ENCODE results near the gene ZNF182.
"Not testable (repeated sequence)": the region's sequence is repeated elsewhere in the genome, so short reads cannot be mapped to it uniquely, and the experiment has no call there.

Gene ZNF182

GRCh38 chrX:48001260-48001659, 2.5 kb downstream of the ZNF182 start:
- DNase-seq (ENCODE audit: low read depth, low spot score) = no peak

DNA sequence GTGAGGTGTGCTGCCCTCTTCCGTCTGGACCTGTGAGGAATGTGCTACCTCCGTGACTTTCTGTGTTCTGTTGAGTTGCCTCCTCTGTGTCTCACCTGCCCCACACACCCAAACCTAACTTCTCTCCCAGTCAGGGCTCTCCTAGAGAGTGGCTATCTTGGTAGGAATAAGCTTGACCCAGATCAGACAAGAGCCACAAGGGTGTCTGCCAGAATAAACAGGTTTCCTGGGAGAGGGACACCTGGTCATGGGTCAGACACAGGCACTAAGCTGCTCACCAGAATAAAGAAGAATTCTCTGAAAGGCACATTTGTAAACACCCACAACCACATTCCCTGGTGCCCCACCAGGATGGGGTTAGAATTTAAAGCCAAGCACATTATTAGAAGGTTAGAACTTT, 11.1 kb downstream of the ZNF182 start:
- DNase-seq (ENCODE audit: low read depth, low spot score) = no peak

DNA sequence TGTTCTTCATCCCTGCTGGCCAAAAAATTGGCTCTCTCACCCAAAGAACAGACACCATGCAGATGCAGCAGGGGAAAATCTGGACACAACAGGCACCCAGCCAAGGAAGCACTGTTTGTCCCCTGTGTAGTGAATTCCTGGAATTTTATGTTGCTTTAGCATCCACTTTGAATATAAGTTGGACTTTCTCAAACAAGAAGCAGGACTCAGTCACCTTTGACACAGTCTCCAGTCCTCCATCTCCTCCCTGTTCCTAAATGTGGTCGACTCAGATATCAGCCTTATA, 11.8 kb downstream of the ZNF182 start:
- peak; percentile 6 for DNase-seq (ENCODE audit: low read depth, low spot score)

DNA sequence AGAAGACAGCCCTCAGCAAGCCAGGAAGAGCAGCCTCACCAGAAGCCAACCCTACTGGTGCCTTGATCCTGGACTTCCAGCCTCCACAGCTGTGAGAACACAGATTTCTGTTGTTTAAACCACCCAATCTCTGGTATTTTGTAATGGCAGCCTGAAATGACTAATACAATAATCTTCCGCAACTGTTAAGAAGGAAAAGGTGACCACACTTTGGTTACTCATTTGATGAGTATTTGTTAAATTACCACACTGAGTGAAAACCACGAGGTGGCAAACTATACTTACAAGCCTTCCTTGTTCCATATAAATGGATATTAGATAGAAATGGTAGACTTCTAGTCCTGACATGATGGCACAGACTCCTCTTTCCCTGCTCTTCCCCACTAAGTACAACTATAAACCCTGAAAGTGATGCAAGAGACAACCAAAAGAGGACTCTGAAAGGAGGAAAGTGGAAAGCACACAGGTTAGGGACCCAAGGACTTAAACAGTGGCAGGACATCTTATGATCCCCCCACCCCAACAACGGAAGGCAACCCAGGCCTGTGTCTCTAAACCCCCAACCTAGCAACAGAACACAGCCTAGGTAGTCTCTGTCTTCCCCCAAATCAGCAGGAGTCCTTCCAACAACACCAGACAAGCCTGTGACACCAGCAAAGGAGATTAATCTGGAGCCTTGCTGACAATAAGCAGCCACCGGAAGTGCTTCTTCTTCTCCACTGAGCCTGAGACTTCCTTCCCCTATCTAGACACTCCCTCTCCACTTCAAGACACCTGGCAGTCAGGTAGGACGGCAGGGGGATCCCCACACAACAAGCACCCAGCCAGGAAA, 12.3 kb downstream of the ZNF182 start:
- peak; percentile 49 for DNase-seq (ENCODE audit: low read depth, low spot score)

GRCh38 chrX:47976254-47977151, 27.3 kb downstream of the ZNF182 start:
- DNase-seq (ENCODE audit: low read depth, low spot score) = no peak

- no peak for DNase-seq (ENCODE audit: low read depth, low spot score)
These were observed 30.6 kb downstream of the ZNF182 start for GRCh38 chrX:47973235-47973634.

GRCh38 chrX:47965526-47965925, 38.3 kb downstream of the ZNF182 start:
- not testable (repeated sequence) for DNase-seq (ENCODE audit: low read depth, low spot score)

- not testable (repeated sequence) for DNase-seq (ENCODE audit: low read depth, low spot score)
These were observed 42.0 kb downstream of the ZNF182 start for GRCh38 chrX:47961830-47962229.

DNA sequence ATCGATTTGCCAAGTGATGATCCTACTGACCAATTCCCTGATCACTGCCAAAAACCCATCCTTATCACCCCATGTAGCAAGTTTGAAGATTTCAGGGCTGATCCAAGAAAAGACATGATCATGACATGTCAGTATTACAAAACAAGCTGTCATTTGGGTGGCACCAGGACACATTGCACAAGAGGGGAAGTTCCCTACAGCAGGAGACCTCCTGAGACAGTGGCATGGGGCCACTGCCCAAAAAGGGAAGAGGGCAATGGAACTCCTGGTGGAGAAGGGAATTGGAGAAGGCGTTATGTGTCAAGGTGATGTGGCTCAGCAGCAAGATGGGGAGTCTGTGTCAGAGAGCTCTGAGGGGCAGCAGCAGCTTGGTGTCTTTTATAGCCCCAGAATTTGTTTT, 43.4 kb downstream of the ZNF182 start:
- no peak for DNase-seq (ENCODE audit: low read depth, low spot score)

- DNase-seq (ENCODE audit: low read depth, low spot score) = peak; percentile 4
These were observed 44.9 kb downstream of the ZNF182 start for GRCh38 chrX:47958761-47959342.

GRCh38 chrX:47958206-47958605, 45.6 kb downstream of the ZNF182 start:
- not testable (repeated sequence) for DNase-seq (ENCODE audit: low read depth, low spot score)

DNA sequence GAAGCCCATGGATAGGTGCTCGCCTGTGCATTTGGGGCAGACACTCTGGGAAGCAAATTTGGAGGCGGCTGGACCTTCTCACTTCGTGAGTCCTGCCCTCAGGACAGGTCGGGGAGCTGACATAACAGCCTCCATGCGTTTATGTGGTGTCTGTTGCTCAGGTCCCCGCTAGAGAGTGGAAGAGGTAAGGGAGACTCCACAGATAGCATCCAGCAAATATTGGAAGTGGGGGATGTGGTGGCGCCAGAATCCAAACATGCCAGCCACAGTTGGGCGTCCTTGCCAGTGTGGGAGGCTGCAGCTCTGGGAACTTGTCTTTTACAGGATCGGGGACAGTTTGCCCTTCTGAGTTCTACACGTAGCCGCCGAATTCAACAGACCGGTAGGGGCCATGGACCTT, 47.8 kb downstream of the ZNF182 start:
- DNase-seq (ENCODE audit: low read depth, low spot score) = no peak

- not testable (repeated sequence) for DNase-seq (ENCODE audit: low read depth, low spot score)
These were observed 48.5 kb downstream of the ZNF182 start for GRCh38 chrX:47955295-47955694.

DNA sequence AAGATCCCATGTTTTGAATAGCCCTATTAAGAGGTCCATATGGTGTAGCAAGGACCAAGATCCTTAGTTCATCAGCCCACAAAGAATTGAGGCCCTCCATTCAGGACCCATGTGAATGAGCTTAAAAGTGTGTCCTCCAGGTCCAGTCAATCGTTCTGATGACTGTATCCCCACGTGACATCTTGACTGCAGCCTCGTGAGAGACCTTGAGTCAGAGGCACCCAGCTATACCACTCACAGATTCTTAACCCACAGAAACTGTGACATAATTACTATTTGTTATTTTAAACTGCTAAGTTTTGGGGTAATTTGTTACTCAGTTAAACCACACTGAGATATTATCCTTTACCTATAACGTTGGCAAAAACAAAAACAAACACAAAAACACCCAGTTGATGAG, 62.4 kb downstream of the ZNF182 start:
- DNase-seq (ENCODE audit: low read depth, low spot score) = no peak

DNA sequence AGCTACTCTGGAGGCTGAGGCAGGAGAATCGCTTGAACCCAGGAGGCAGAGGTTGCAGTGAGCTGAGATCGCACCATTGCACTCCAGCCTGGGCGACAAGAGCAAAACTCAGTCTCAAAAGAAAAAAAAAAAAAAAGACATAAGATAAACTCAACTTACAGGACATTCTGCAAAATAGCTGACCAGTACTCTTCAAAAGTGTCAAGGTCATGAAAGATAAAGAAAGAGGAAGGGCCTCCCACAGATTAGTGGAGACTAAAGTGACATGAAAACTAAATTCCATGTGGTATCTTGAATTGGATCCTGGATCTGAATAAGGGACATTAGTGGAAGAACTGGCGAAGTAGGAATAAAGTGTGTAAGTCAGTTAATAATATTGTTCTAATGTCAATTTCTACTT, 63.3 kb downstream of the ZNF182 start:
- DNase-seq (ENCODE audit: low read depth, low spot score) = no peak

- no peak for DNase-seq (ENCODE audit: low read depth, low spot score)
These were observed 66.9 kb downstream of the ZNF182 start for GRCh38 chrX:47936940-47937317.

- peak; percentile 16 for DNase-seq (ENCODE audit: low read depth, low spot score)
These were observed 67.4 kb downstream of the ZNF182 start for GRCh38 chrX:47936224-47936939.

- DNase-seq (ENCODE audit: low read depth, low spot score) = no peak
These were observed 69.8 kb downstream of the ZNF182 start for GRCh38 chrX:47933946-47934345.

- DNase-seq (ENCODE audit: low read depth, low spot score) = not testable (repeated sequence)
These were observed 71.8 kb downstream of the ZNF182 start for GRCh38 chrX:47931970-47932369.

DNA sequence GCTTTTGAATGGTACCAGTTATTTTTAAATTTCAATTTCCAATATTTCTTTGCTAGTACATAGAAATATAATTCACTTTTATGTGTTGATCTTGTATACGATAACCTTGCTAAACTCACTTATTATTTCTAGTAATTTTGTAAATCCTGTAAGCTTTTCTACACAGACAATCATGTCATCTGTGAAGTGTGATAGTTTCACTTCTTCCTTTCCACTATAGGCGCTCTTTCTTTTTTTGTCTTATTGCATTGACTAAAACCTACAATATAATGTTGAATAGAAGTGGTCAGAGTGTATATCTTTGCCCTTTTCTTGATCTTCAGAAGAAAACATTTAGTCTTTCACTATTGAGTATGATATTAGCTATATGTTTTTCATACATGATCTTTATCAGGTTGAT, 76.6 kb downstream of the ZNF182 start:
- no peak for DNase-seq (ENCODE audit: low read depth, low spot score)

All from astrocyte of the hippocampus (primary cell).